GM12892 (cell line): Measurements from ENCODE around the gene CACNA1G.

Experiments
- DNase-seq: peaks from one replicate; pipeline ENCODE4 v3.0.0; 2011; ENCODE audit not compliant: insufficient read length
- FAIRE-seq: peaks from 2 replicates; lab custom pipeline; 2011; peaks lifted over from hg19 to GRCh38; lab: Jason Lieb, UNC
- POLR2A ChIP-seq: IDR thresholded peaks from 2 replicates; pipeline ENCODE4 v1.6.1; 2011; ENCODE audit warnings: low read depth, low read length, control low read depth
- POLR2AphosphoS5 ChIP-seq: IDR thresholded peaks from 2 replicates; pipeline ENCODE4 v1.6.1; 2011; ENCODE audit warnings: low read depth, low read length, control low read depth
- TAF1 ChIP-seq: IDR thresholded peaks from 2 replicates; pipeline ENCODE4 v1.6.1; 2011; ENCODE audit warnings: low read depth, mild to moderate bottlenecking, control low read depth, low read length, borderline replicate concordance

Gene CACNA1G

GRCh38 chr17:50618941-50619340 is 58.4 kb downstream of the CACNA1G start:
- FAIRE-seq (no peak), DNase-seq (no peak)
- TF ChIP-seq TAF1: no peak
- TF ChIP-seq POLR2A: no peak
- TF ChIP-seq POLR2AphosphoS5: no peak

- DNase-seq: no peak
- TF ChIP-seq POLR2A (no peak), POLR2AphosphoS5 (no peak), TAF1 (no peak)
- FAIRE-seq: no peak
Measured at GRCh38 chr17:50619489-50619888, 59.0 kb downstream of the CACNA1G start.

- no peak for DNase-seq
- FAIRE-seq: no peak
- TF ChIP-seq POLR2AphosphoS5: no peak
- TF ChIP-seq TAF1: no peak
- TF ChIP-seq POLR2A: no peak
Measured at GRCh38 chr17:50620237-50620636, 59.7 kb downstream of the CACNA1G start.

GRCh38 chr17:50620858-50621257 is 60.3 kb downstream of the CACNA1G start:
- TF ChIP-seq POLR2AphosphoS5 (no peak), TAF1 (no peak), POLR2A (no peak)
- no peak for FAIRE-seq
- DNase-seq: no peak

GRCh38 chr17:50621574-50622031 is 61.1 kb downstream of the CACNA1G start:
- no peak for DNase-seq
- no peak for FAIRE-seq
- no peak for TF ChIP-seq TAF1

- TF ChIP-seq POLR2A (no peak), POLR2AphosphoS5 (no peak), TAF1 (no peak)
- DNase-seq: no peak
- FAIRE-seq: no peak
Measured at GRCh38 chr17:50624321-50624934, 63.9 kb downstream of the CACNA1G start.

GRCh38 chr17:50625032-50625871 is 64.7 kb downstream of the CACNA1G start:
- TF ChIP-seq POLR2A (no peak), POLR2AphosphoS5 (no peak), TAF1 (no peak)
- FAIRE-seq: no peak
- no peak for DNase-seq

GRCh38 chr17:50626037-50626574 is 65.6 kb downstream of the CACNA1G start:
- TF ChIP-seq TAF1 (no peak), POLR2A (no peak), POLR2AphosphoS5 (no peak)
- FAIRE-seq (peak; percentile 42), DNase-seq (peak; percentile 81)

GRCh38 chr17:50627036-50627781 is 66.7 kb downstream of the CACNA1G start:
- DNase-seq: no peak
- FAIRE-seq: no peak
- TF ChIP-seq POLR2AphosphoS5 (no peak), POLR2A (no peak), TAF1 (no peak)

- DNase-seq: no peak
- no peak for TF ChIP-seq POLR2A
- TF ChIP-seq TAF1: no peak
- no peak for FAIRE-seq
Measured at GRCh38 chr17:50627782-50628601, 67.5 kb downstream of the CACNA1G start.
